T-helper 1 cell treated with Interleukin-12 subunit alpha and Interleukin-12 subunit beta and Interleukin-4 antibody, amounts not matched to agents 30 μg/mL and 1 μg/mL, for 36 hours (primary cell): ENCODE data around the gene CYP19A1.

Source experiments
- H3K27ac Mint-ChIP-seq: one replicate; pipeline ENCODE4 v1.8.0; 2021; ENCODE audit warnings: mild to moderate bottlenecking, mixed read lengths
- H3K27me3 Mint-ChIP-seq: one replicate; pipeline ENCODE4 v1.8.0; 2021; ENCODE audit warnings: low read depth, mixed read lengths
- H3K36me3 Mint-ChIP-seq: one replicate; pipeline ENCODE4 v1.8.0; 2021; ENCODE audit warnings: low read depth, mixed read lengths
- H3K4me1 Mint-ChIP-seq: one replicate; pipeline ENCODE4 v1.8.0; 2021; ENCODE audit warnings: low read depth, mixed read lengths
- H3K4me3 Mint-ChIP-seq: one replicate; pipeline ENCODE4 v1.8.0; 2021; ENCODE audit warnings: mild to moderate bottlenecking, moderate library complexity, mixed read lengths
- H3K9me3 Mint-ChIP-seq: one replicate; pipeline ENCODE4 v1.8.0; 2021; ENCODE audit warnings: mixed read lengths

Gene CYP19A1

GRCh38 chr15:51323749-51324148 is 14.6 kb downstream of the CYP19A1 start:
- Mint-ChIP-seq H3K4me1 (no peaks in the 10 kb centered on the region), H3K4me3 (no peak overlapping the region), H3K27ac (no peak overlapping the region), H3K9me3 (no peaks in the 10 kb centered on the region), H3K36me3 (no peaks in the 10 kb centered on the region), H3K27me3 (peaks cover 9% of the 10 kb centered on the region)

- Mint-ChIP-seq H3K36me3 (no peaks in the 10 kb centered on the region), H3K4me1 (no peaks in the 10 kb centered on the region), H3K4me3 (no peak overlapping the region), H3K9me3 (no peaks in the 10 kb centered on the region), H3K27ac (no peak overlapping the region), H3K27me3 (peaks cover 9% of the 10 kb centered on the region)
These were observed 15.6 kb downstream of the CYP19A1 start for GRCh38 chr15:51322621-51323296.

- Mint-ChIP-seq H3K27ac (no peak overlapping the region), H3K4me3 (no peak overlapping the region), H3K27me3 (peaks cover 9% of the 10 kb centered on the region), H3K4me1 (no peaks in the 10 kb centered on the region), H3K9me3 (no peaks in the 10 kb centered on the region), H3K36me3 (no peaks in the 10 kb centered on the region)
These were observed 17.1 kb downstream of the CYP19A1 start for GRCh38 chr15:51321316-51321715.

- no peaks in the 10 kb centered on the region for H3K36me3 Mint-ChIP-seq
- H3K4me1 Mint-ChIP-seq, result no peaks in the 10 kb centered on the region
- no peak overlapping the region for H3K27ac Mint-ChIP-seq
- no peak overlapping the region for H3K4me3 Mint-ChIP-seq
- peaks cover 9% of the 10 kb centered on the region for H3K27me3 Mint-ChIP-seq
- H3K9me3 Mint-ChIP-seq, result no peaks in the 10 kb centered on the region
These were observed 17.6 kb downstream of the CYP19A1 start for GRCh38 chr15:51320843-51321242.

GRCh38 chr15:51319539-51319938 is 18.9 kb downstream of the CYP19A1 start:
- Mint-ChIP-seq H3K4me1 (no peaks in the 10 kb centered on the region), H3K27me3 (peaks cover 9% of the 10 kb centered on the region), H3K4me3 (no peak overlapping the region), H3K27ac (no peak overlapping the region), H3K9me3 (no peaks in the 10 kb centered on the region), H3K36me3 (no peaks in the 10 kb centered on the region)

GRCh38 chr15:51318382-51319150 is 19.8 kb downstream of the CYP19A1 start:
- Mint-ChIP-seq H3K36me3 (no peaks in the 10 kb centered on the region), H3K27me3 (peaks cover 6% of the 10 kb centered on the region), H3K4me1 (no peaks in the 10 kb centered on the region), H3K4me3 (no peak overlapping the region), H3K9me3 (no peaks in the 10 kb centered on the region), H3K27ac (no peak overlapping the region)

- Mint-ChIP-seq H3K27ac (no peak overlapping the region), H3K36me3 (no peaks in the 10 kb centered on the region)
These were observed 21.8 kb downstream of the CYP19A1 start for GRCh38 chr15:51316636-51317035.

GRCh38 chr15:51315726-51316125 is 22.7 kb downstream of the CYP19A1 start:
- Mint-ChIP-seq H3K4me1 (no peaks in the 10 kb centered on the region), H3K27ac (no peak overlapping the region), H3K9me3 (no peaks in the 10 kb centered on the region), H3K36me3 (no peaks in the 10 kb centered on the region), H3K4me3 (no peak overlapping the region), H3K27me3 (no peaks in the 10 kb centered on the region)

More at GRCh38 chr15:51316636-51317035, 21.8 kb downstream of the CYP19A1 start:
- H3K27me3 Mint-ChIP-seq, result no peaks in the 10 kb centered on the region
- H3K4me3 Mint-ChIP-seq, result no peak overlapping the region
- H3K9me3 Mint-ChIP-seq, result no peaks in the 10 kb centered on the region
- H3K4me1 Mint-ChIP-seq, result no peaks in the 10 kb centered on the region

- H3K36me3 Mint-ChIP-seq, result no peaks in the 10 kb centered on the region
- no peak overlapping the region for H3K4me3 Mint-ChIP-seq
- H3K9me3 Mint-ChIP-seq, result no peaks in the 10 kb centered on the region
- H3K27ac Mint-ChIP-seq, result no peak overlapping the region
- H3K4me1 Mint-ChIP-seq, result no peaks in the 10 kb centered on the region
- H3K27me3 Mint-ChIP-seq, result no peaks in the 10 kb centered on the region
These were observed 23.7 kb downstream of the CYP19A1 start for GRCh38 chr15:51314391-51315337.

- Mint-ChIP-seq H3K27me3 (no peaks in the 10 kb centered on the region), H3K4me3 (no peak overlapping the region), H3K36me3 (no peaks in the 10 kb centered on the region), H3K27ac (no peak overlapping the region), H3K4me1 (no peaks in the 10 kb centered on the region), H3K9me3 (no peaks in the 10 kb centered on the region)
These were observed 24.6 kb downstream of the CYP19A1 start for GRCh38 chr15:51313644-51314280.

- no peaks in the 10 kb centered on the region for H3K27me3 Mint-ChIP-seq
- no peaks in the 10 kb centered on the region for H3K36me3 Mint-ChIP-seq
- H3K9me3 Mint-ChIP-seq, result no peaks in the 10 kb centered on the region
- H3K4me3 Mint-ChIP-seq, result no peak overlapping the region
- no peak overlapping the region for H3K27ac Mint-ChIP-seq
- no peaks in the 10 kb centered on the region for H3K4me1 Mint-ChIP-seq
These were observed 25.4 kb downstream of the CYP19A1 start for GRCh38 chr15:51313074-51313393.

- Mint-ChIP-seq H3K9me3 (no peaks in the 10 kb centered on the region), H3K4me3 (no peak overlapping the region), H3K36me3 (no peaks in the 10 kb centered on the region), H3K27ac (no peak overlapping the region), H3K27me3 (peaks cover 4% of the 10 kb centered on the region), H3K4me1 (no peaks in the 10 kb centered on the region)
These were observed 26.0 kb downstream of the CYP19A1 start for GRCh38 chr15:51312166-51313073.

- H3K4me1 Mint-ChIP-seq, result no peaks in the 10 kb centered on the region
- peaks cover 8% of the 10 kb centered on the region for H3K27me3 Mint-ChIP-seq
- no peaks in the 10 kb centered on the region for H3K9me3 Mint-ChIP-seq
- H3K27ac Mint-ChIP-seq, result no peak overlapping the region
- H3K4me3 Mint-ChIP-seq, result no peak overlapping the region
- no peaks in the 10 kb centered on the region for H3K36me3 Mint-ChIP-seq
These were observed 26.9 kb downstream of the CYP19A1 start for GRCh38 chr15:51311510-51311909.
